GM12878 (cell line): ENCODE results near the gene HSP90AB1. TPM values are rescaled to one million over a fixed set of nuclear protein-coding genes. Genes with fewer than 3 reads are reported as not detected.

Experiments used
- ATAC-seq: fragments of 200-7000 bp; cut with Tn5 transposase; 3 replicates; pipeline ENCODE4 v1.9.1; 2020; ENCODE audit warnings: mild to moderate bottlenecking, moderate library complexity
- BruUV-seq: library from RNA; stranded (reverse); fragments of 400-500 nt; replicated peaks from 2 replicates; lab custom pipeline; 2021; lab: Mats Ljungman, UMichigan
- CTCF ChIA-PET: fragments of 300-600 bp; sonication (Branson Sonifier 250); formaldehyde crosslinking; extraction: SDS; loops from one replicate; lab custom pipeline; 2021; ENCODE audit warnings: inconsistent platforms; lab: Yijun Ruan, JAX
- POLR2A ChIA-PET: fragments of 350-600 bp; formaldehyde crosslinking; extraction: SDS; loops from one replicate; lab custom pipeline; 2021; ENCODE audit warnings: inconsistent platforms; lab: Charles Lee
- RAD21 ChIA-PET: fragments of 300-600 bp; sonication (Branson Sonifier 250); formaldehyde crosslinking; loops from one replicate; lab custom pipeline; 2023; ENCODE audit warnings: antibody characterized with exemption; ENCODE audit not compliant: unreplicated experiment; lab: Charles Lee
- SMC1A ChIA-PET: fragments of 300-600 bp; sonication (Branson Sonifier 250); formaldehyde crosslinking; loops from one replicate; lab custom pipeline; 2023; ENCODE audit not compliant: unreplicated experiment, uncharacterized antibody; lab: Charles Lee
- DNase-seq: peaks from one replicate; pipeline ENCODE4 v3.0.0-alpha.2; 2011; ENCODE audit warnings: low read depth, low spot score
- FAIRE-seq: peaks from 3 replicates; lab custom pipeline; 2011; peaks lifted over from hg19 to GRCh38; lab: Jason Lieb, UNC
- H2AFZ ChIP-seq: 2 replicates; pipeline ENCODE4 v1.6.0; 2011; ENCODE audit warnings: low read depth, low read length, control low read depth; ENCODE audit not compliant: control insufficient read depth
- H3K27ac ChIP-seq: 2 replicates; pipeline ENCODE4 v1.5.1; 2011; ENCODE audit warnings: control low read depth; ENCODE audit not compliant: control insufficient read depth, insufficient read depth
- H3K27me3 ChIP-seq, 2 experiments: replicated peaks in 1 of 2; 2 replicates each; pipeline versions ENCODE4 v1.6.0 to v1.6.1; 2011; ENCODE audit warnings: low read length in 1 of 2; ENCODE audit not compliant: control insufficient read depth in 2 of 2, insufficient read depth in 2 of 2
- H3K36me3 ChIP-seq, 2 experiments: 2 replicates each; pipeline ENCODE4 v1.5.1; 2011; ENCODE audit warnings: low read length in 1 of 2; ENCODE audit not compliant: control insufficient read depth in 2 of 2, insufficient read depth in 2 of 2
- H3K4me1 ChIP-seq: 2 replicates; pipeline ENCODE4 v1.6.1; 2011; ENCODE audit warnings: mild to moderate bottlenecking, low read length, moderate library complexity, mixed read lengths; ENCODE audit not compliant: control insufficient read depth, insufficient read depth
- H3K4me2 ChIP-seq: 2 replicates; pipeline ENCODE4 v1.6.0; 2011; ENCODE audit warnings: control low read depth; ENCODE audit not compliant: control insufficient read depth, insufficient read depth
- H3K4me3 ChIP-seq: fragments of 200-600 bp; sonication (generic); 2 replicates; pipeline ENCODE4 v1.5.1; 2016
- H3K79me2 ChIP-seq: 2 replicates; pipeline ENCODE4 v1.6.0; 2011; ENCODE audit warnings: low read length; ENCODE audit not compliant: control insufficient read depth, insufficient read depth
- H3K9ac ChIP-seq: 2 replicates; pipeline ENCODE4 v1.8.0; 2011; ENCODE audit warnings: low read length, control low read depth, mixed read lengths; ENCODE audit not compliant: control insufficient read depth, insufficient read depth
- H3K9me3 ChIP-seq: replicated peaks from 3 replicates; pipeline ENCODE4 v1.5.1; 2011; ENCODE audit warnings: mild to moderate bottlenecking, low read length; ENCODE audit not compliant: control insufficient read depth, insufficient read depth
- H4K20me1 ChIP-seq: 2 replicates; pipeline ENCODE4 v1.6.0; 2011; ENCODE audit not compliant: control insufficient read depth, insufficient read depth
- BCL3 ChIP-seq: IDR thresholded peaks from 2 replicates; pipeline ENCODE4 v1.6.1; 2011; ENCODE audit warnings: borderline replicate concordance, low read depth, mild to moderate bottlenecking, moderate library complexity, low read length; ENCODE audit not compliant: insufficient read depth, poor library complexity, severe bottlenecking
- BMI1 ChIP-seq: fragments of 450-650 bp; IDR thresholded peaks from 2 replicates; pipeline ENCODE4 v1.6.1; 2016; ENCODE audit warnings: mild to moderate bottlenecking, moderate library complexity, borderline replicate concordance
- CBFB ChIP-seq: IDR thresholded peaks from 2 replicates; pipeline ENCODE4 v1.6.1; 2016; ENCODE audit warnings: antibody characterized with exemption, low read depth
- CHD1 ChIP-seq: IDR thresholded peaks from 2 replicates; pipeline ENCODE4 v1.6.1; 2012; ENCODE audit warnings: low read depth, low read length, improper control_type of control experiment
- CHD4 ChIP-seq: fragments of 200-600 bp; sonication (generic); IDR thresholded peaks from 2 replicates; pipeline ENCODE4 v1.6.1; 2016; ENCODE audit warnings: mild to moderate bottlenecking
- ESRRA ChIP-seq: IDR thresholded peaks from 2 replicates; pipeline ENCODE4 v1.6.1; 2012; ENCODE audit warnings: mild to moderate bottlenecking, low read length, improper control_type of control experiment
- MEF2A ChIP-seq: IDR thresholded peaks from 2 replicates; pipeline ENCODE4 v1.6.1; 2011; ENCODE audit warnings: low read depth, mild to moderate bottlenecking, low read length, moderate library complexity; ENCODE audit not compliant: insufficient read depth
- MYC ChIP-seq: IDR thresholded peaks from 2 replicates; pipeline ENCODE4 v1.6.1; 2011; ENCODE audit warnings: mild to moderate bottlenecking, low read length, moderate library complexity, inconsistent platforms; ENCODE audit not compliant: insufficient read depth, insufficient replicate concordance, insufficient read length, severe bottlenecking
- NFIC ChIP-seq: IDR thresholded peaks from 2 replicates; pipeline ENCODE4 v1.6.1; 2012; ENCODE audit warnings: low read depth, mild to moderate bottlenecking, inconsistent platforms, low read length, moderate library complexity
- PAX8 ChIP-seq: fragments of 450-650 bp; IDR thresholded peaks from 2 replicates; pipeline ENCODE4 v1.6.1; 2017; ENCODE audit warnings: mild to moderate bottlenecking, moderate library complexity
- RCOR1 ChIP-seq: conservative IDR thresholded peaks from 2 replicates; pipeline ENCODE4 v1.6.1; 2012; ENCODE audit warnings: low read depth, low read length, improper control_type of control experiment
- RUNX3 ChIP-seq: IDR thresholded peaks from 2 replicates; pipeline ENCODE4 v1.6.1; 2012; ENCODE audit warnings: low read length, inconsistent platforms
- SMAD1 ChIP-seq: fragments of 450-650 bp; IDR thresholded peaks from 2 replicates; pipeline ENCODE4 v1.6.1; 2018; ENCODE audit warnings: mild to moderate bottlenecking, low read depth; ENCODE audit not compliant: partially characterized antibody
- TCF3 ChIP-seq: IDR thresholded peaks from 2 replicates; pipeline ENCODE4 v1.6.1; 2012; ENCODE audit warnings: low read depth, mild to moderate bottlenecking, low read length, borderline replicate concordance; ENCODE audit not compliant: insufficient read depth
- TCF7 ChIP-seq: IDR thresholded peaks from 2 replicates; pipeline ENCODE4 v1.6.1; 2014; ENCODE audit warnings: antibody characterized with exemption, borderline replicate concordance
- USF1 ChIP-seq: IDR thresholded peaks from 2 replicates; pipeline ENCODE4 v1.6.1; 2011; ENCODE audit warnings: borderline replicate concordance, low read depth, mild to moderate bottlenecking, moderate library complexity, mixed read lengths, low read length; ENCODE audit not compliant: insufficient read depth; ENCODE audit errors: extremely low read length
- YY1 ChIP-seq: IDR thresholded peaks from 2 replicates; pipeline ENCODE4 v1.6.1; 2011; ENCODE audit warnings: low read depth, mild to moderate bottlenecking, low read length
- ZNF274 ChIP-seq: IDR thresholded peaks from one replicate; pipeline ENCODE4 v1.8.0; 2011; ENCODE audit not compliant: insufficient read length, insufficient read depth
- ZNF384 ChIP-seq: IDR thresholded peaks from 2 replicates; pipeline ENCODE4 v1.6.1; 2012; ENCODE audit warnings: low read depth, mild to moderate bottlenecking, low read length, improper control_type of control experiment, borderline replicate concordance
- ZZZ3 ChIP-seq: IDR thresholded peaks from 2 replicates; pipeline ENCODE4 v1.6.1; 2011; ENCODE audit warnings: low read depth; ENCODE audit not compliant: control insufficient read depth, insufficient read length
- WGBS: methylation state at CpG from one replicate; pipeline ENCODE4 v1.1.6; 2016; ENCODE audit warnings: low lambda C conversion rate; ENCODE audit not compliant: insufficient replicate concordance, insufficient coverage; ENCODE audit errors: missing lambda C conversion rate; 5-methylcytosine and 5-hydroxymethylcytosine counted together
- in situ Hi-C: fragments of 300-500 bp; cut with MboI; formaldehyde crosslinking; loops from 9 replicates; pipeline ENCODE4 v1.14.3; 2018; ENCODE audit warnings: mixed read lengths
- intact Hi-C: fragments of 100-400 bp; cut with micrococcal nuclease; formaldehyde crosslinking; loops from one replicate; pipeline ENCODE4 v1.14.2; 2022; ENCODE audit not compliant: unreplicated experiment
- polyA plus RNA-seq, 11 experiments: library from polyadenylated mRNA; depleted of rRNA in 4 of 11; unstranded in 6 of 11; stranded (reverse) in 5 of 11; fragments of >200 nt; fragmentation: Nextera tagmentation in 4 of 11; fragmentation: Illumina TruSeq in 1 of 11; extraction: Ambion mirVana in 4 of 11; extraction: Trizol in 1 of 11; gene quantifications; 1 replicate in 1 of 11; 2 replicates in 10 of 11; pipeline versions ENCODE4 v1.2.1 to v1.2.3, GENCODE V29; 2011 to 2016; ENCODE audit warnings: inconsistent platforms in 2 of 11, missing spikeins in 2 of 11, low read depth in 1 of 11
- total RNA-seq, 4 experiments: library from RNA; depleted of rRNA in 3 of 4; stranded (reverse); fragments of >200 nt in 3 of 4; fragmentation: Illumina TruSeq in 1 of 4; extraction: Trizol in 1 of 4; gene quantifications; 2 replicates each; pipeline versions ENCODE4 v1.2.1 to v1.2.3, GENCODE V29; 2013 to 2021

Gene HSP90AB1
- total and polyA plus RNA-seq, 10 of the 15 experiments (the other 5 are each of a cell fraction or from before 2014, with no cell fraction given), result 988 to 1,682 (median 1,146) TPM

GRCh38 chr6:44232676-44233566 is 14.0 kb upstream of the HSP90AB1 start:
- RAD21 ChIA-PET, result interaction anchor here (1.3 kb wide), 1 partner anchor 8 kb away, joined by 3 read pairs; no protein-coding TSS in a partner anchor
- Histone ChIP-seq H3K9ac (no peak overlapping the region), H2AFZ (no peak overlapping the region), H3K36me3 (peaks cover 4 to 20% of the 10 kb centered on the region in 2 experiments; a peak in 3 of 4 replicates), H3K9me3 (no peaks in the 10 kb centered on the region), H3K4me3 (no peak overlapping the region), H3K4me1 (peaks cover 8% of the 10 kb centered on the region), H4K20me1 (no peaks in the 10 kb centered on the region), H3K27me3 (no peaks in the 10 kb centered on the region), H3K4me2 (no peak overlapping the region), H3K79me2 (no peaks in the 10 kb centered on the region; the same call in 1 of the 2 replicates), H3K27ac (no peak overlapping the region)
- no TSS peak for BruUV-seq
- intact Hi-C loops (no loop called here), in situ Hi-C loops (loop anchor here (10.0 kb wide), 1 partner anchor 128 kb away; no protein-coding TSS in a partner anchor)
- CTCF ChIA-PET, result interaction anchor here (1.2 to 6.4 kb wide), 5 partner anchors 13 to 63 kb away, joined by 3 to 117 read pairs (median 15); partner anchors contain the start of gene HSP90AB1
- SMC1A ChIA-PET, result interaction anchor here (0.6 to 3.5 kb wide), 5 partner anchors 8 to 1373 kb away, joined by 3 to 26 read pairs (median 4); no protein-coding TSS in a partner anchor
- 77% methylated on average over 16 of the region's 16 CpGs for WGBS
- no peak for FAIRE-seq
- TF ChIP-seq ZZZ3 (no peak), RUNX3 (no peak), SMAD1 (no peak), ZNF274 (no peak), YY1 (no peak), MYC (no peak), BCL3 (no peak), CHD4 (no peak), PAX8 (no peak), TCF3 (no peak), CHD1 (no peak), BMI1 (no peak), CBFB (no peak), NFIC (no peak), ESRRA (no peak), TCF7 (no peak), MEF2A (no peak), ZNF384 (no peak), RCOR1 (no peak), USF1 (no peak)
- no peak for DNase-seq
- POLR2A ChIA-PET, result no interaction called here
- no peak for ATAC-seq
